ENCODE results near the gene PUM1.

PUM1 gene

DNA sequence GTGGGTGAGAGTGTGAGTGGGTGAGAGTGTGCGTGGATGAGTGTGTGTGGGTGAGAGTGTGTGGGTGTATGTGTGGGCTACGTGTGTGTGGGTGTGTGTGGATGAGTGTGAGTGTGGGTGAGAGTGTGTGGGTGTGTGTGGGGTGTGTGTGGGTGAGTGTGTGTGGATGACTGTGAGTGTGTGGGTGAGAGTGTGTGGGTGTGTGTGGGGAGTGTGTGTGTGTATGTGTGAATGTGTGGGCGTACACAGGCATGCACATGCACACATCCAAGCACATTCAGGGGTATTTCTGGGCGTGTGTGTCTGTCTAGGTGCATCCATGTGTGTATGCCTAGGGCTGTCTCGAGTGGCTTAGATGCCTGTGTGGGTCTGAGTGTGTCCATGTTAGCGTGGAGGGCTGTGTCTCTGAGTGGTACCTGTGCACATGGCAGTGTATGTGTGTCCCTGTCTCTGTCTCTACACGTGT, 171.0 kb downstream of the PUM1 start:
- H3K36me3 Mint-ChIP-seq (ENCODE audit: low read depth), result no peaks in the 10 kb centered on the region
- H3K27me3 Mint-ChIP-seq (ENCODE audit: low read depth), result peaks cover 12% of the 10 kb centered on the region
- no peak overlapping the region for H3K4me3 Mint-ChIP-seq
- H3K9me3 Mint-ChIP-seq, result no peaks in the 10 kb centered on the region
- no peak overlapping the region for H3K27ac Mint-ChIP-seq
- H3K4me1 Mint-ChIP-seq (ENCODE audit: low read depth), result no peaks in the 10 kb centered on the region

DNA sequence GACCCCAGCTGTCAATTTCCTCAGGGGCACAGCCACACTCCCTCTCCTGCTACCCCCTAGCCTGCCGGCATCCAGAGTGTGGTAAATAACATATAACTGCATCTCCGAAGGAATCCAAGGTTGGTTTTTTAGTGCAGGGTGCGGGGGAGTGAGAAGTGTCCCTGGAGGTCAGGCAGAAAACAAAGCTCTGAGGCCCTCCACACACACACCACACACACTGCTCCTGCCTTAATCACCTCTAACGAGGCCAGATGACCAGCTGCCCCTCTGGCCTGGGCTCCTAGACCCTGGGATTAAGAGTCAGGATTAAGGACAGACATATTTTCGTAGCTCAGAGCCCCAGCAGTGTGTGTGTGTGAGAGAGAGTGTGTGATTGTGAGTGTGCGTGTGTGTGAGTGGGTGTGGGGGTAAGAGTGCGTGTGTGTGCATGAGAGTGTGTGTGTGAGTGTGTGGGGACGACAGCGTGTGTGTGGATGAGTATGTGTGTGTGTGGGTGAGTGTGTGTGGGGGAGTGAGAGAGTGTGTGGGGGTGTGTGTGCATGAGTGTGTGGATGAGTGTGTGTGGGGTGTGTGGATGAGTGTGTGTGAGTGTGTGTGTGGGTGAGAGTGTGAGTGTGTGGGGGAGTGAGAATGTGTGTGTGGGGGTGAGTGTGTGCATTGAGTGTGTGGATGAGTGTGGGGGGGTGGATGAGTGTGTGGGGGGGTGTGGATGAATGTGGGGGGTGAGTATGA, 171.6 kb downstream of the PUM1 start:
- Mint-ChIP-seq H3K27me3 (ENCODE audit: low read depth) (peaks cover 11% of the 10 kb centered on the region), H3K27ac (no peak overlapping the region), H3K4me1 (ENCODE audit: low read depth) (no peaks in the 10 kb centered on the region), H3K9me3 (no peaks in the 10 kb centered on the region), H3K4me3 (no peak overlapping the region), H3K36me3 (ENCODE audit: low read depth) (no peaks in the 10 kb centered on the region)

DNA sequence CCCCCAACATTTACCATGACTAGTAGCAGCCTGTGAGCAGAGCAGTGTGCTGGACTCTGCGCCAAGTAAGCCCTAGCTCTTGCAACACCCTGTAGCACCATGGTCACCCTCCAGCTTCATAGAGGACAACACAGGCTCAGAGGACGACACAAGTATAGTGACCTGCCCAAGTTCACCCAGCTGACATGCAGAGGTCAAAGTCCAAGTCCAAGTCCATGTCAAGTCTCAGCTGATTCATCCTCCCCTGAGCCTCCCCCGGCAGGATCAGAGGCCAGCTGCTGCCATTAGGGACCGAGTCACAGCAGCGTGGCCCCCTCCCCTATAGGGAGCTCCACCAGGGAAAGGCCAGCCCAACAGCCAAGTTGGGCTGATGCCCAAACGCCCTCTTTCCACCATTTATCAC, 172.8 kb downstream of the PUM1 start:
- H3K9me3 Mint-ChIP-seq, result no peaks in the 10 kb centered on the region
- H3K36me3 Mint-ChIP-seq (ENCODE audit: low read depth), result no peaks in the 10 kb centered on the region
- no peak overlapping the region for H3K27ac Mint-ChIP-seq
- H3K4me3 Mint-ChIP-seq, result no peak overlapping the region
- no peaks in the 10 kb centered on the region for H3K4me1 Mint-ChIP-seq (ENCODE audit: low read depth)
- peaks cover 11% of the 10 kb centered on the region for H3K27me3 Mint-ChIP-seq (ENCODE audit: low read depth)

DNA sequence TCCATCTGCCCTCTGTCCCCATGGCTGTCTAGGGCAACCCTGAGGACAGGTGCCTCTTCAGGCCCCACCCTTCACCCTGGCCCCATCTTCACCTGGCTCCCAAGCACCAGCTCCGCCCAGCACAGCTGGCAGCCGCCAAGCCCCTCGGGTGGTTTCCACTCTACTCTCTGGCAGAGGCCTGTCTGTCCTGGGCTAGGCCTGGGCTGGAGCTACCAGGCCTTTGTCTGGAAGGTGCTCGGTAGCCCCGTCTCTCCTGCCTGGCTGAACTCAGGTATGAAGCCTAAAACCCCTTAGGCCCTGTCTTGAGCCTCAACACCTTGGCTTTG, 174.3 kb downstream of the PUM1 start:
- Mint-ChIP-seq H3K27me3 (ENCODE audit: low read depth) (peaks cover 16% of the 10 kb centered on the region), H3K4me1 (ENCODE audit: low read depth) (no peaks in the 10 kb centered on the region), H3K27ac (no peak overlapping the region), H3K36me3 (ENCODE audit: low read depth) (no peaks in the 10 kb centered on the region), H3K9me3 (no peaks in the 10 kb centered on the region), H3K4me3 (no peak overlapping the region)

DNA sequence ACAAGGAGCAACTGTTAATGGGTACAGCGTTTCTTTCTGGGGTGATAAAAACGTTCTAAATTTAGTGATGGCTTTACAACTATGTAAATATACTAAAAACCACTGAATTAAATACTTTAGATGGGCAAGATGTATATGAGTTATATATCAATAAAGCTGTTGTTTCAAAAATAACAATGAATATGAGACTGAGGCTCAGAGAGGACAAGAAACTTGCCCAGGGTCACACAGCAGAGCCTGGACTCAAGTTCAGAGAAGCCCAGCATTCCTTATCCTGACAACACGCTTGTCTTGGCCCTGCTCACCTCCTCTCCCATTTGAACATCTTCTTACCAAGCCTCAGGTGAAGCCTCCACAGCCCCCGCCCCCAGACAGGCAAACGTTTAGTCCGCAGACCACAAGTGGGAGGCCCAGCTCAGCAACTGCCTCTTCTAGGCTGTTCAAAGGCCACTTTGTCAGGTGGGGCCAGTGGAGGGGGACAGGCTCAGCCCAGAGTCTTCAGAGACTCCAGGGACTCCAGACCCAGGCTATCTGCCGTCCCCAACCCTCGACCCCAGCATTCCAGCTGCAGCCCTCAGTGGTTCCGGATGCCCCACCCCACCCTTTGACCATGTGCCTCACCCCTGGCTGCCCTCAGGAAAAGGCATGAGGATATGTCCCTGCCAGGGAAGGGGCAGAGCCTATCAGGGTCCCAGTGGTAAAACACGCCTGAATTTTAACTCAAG, 174.9 kb downstream of the PUM1 start:
- Mint-ChIP-seq H3K27ac (no peak overlapping the region), H3K36me3 (ENCODE audit: low read depth) (no peaks in the 10 kb centered on the region), H3K4me1 (ENCODE audit: low read depth) (no peaks in the 10 kb centered on the region), H3K4me3 (no peak overlapping the region), H3K9me3 (no peaks in the 10 kb centered on the region), H3K27me3 (ENCODE audit: low read depth) (peaks cover 17% of the 10 kb centered on the region)

DNA sequence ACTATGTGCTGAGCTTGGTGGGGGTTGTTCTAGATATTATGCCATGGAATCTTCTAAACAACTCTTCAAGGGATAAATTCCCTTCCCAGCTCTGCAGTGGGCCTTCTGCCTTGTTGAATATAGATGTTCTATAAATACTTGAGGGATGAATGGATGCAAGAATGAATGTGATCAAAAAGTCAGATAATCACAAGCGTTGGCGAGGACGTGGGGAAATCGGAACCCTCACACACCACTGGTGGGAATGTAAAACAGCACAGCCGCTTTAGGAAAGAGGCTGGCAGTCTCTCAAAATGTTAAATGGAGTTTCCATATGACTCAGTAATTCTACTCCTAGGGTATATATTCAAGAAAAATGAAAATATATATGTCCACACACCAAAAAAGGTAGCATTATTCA, 176.0 kb downstream of the PUM1 start:
- Mint-ChIP-seq H3K4me3 (no peak overlapping the region), H3K36me3 (ENCODE audit: low read depth) (no peaks in the 10 kb centered on the region), H3K27ac (no peak overlapping the region), H3K9me3 (no peaks in the 10 kb centered on the region), H3K4me1 (ENCODE audit: low read depth) (no peaks in the 10 kb centered on the region), H3K27me3 (ENCODE audit: low read depth) (peaks cover 15% of the 10 kb centered on the region)

DNA sequence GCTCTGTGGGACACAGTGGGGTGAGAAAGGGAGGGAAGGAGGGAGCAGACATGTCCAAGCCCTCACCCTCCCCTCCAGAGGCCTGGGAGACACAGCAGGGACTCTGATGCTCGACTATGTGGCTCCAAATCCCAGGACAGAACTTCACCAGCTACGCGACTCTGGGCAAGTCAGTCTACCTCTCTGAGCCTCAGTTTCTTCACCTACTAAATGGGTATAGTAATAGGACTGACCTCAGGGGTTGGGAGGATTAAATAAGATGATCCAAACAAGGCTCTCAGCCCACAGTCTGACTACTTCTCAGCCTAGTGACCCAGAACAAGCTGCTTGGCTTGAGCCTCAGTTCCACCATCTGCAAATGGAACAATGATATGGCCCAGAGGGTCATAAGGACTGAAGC, 176.5 kb downstream of the PUM1 start:
- Mint-ChIP-seq H3K4me3 (no peak overlapping the region), H3K27me3 (ENCODE audit: low read depth) (peaks cover 14% of the 10 kb centered on the region), H3K36me3 (ENCODE audit: low read depth) (no peaks in the 10 kb centered on the region), H3K9me3 (no peaks in the 10 kb centered on the region), H3K27ac (no peak overlapping the region), H3K4me1 (ENCODE audit: low read depth) (no peaks in the 10 kb centered on the region)

DNA sequence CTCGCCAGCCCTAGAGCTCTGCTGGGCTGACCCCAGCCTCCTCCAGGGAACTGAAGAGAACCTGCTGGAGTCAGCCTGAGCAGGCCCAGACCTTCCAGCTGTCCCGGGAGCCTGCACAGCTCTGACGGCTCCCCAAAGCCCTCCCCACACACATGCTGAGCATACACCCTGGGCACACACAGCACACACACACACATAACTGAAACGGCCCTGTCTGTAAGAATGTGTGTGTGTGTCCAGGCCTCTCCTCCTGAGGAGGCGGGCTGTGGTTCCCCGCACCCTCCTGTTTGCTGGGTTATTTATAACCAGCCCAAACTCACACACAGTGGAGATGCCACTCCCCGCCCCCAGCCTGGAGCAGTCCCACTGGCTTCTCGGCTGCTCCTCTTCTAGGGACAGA, 177.1 kb downstream of the PUM1 start:
- H3K36me3 Mint-ChIP-seq (ENCODE audit: low read depth), result no peaks in the 10 kb centered on the region
- H3K9me3 Mint-ChIP-seq, result no peaks in the 10 kb centered on the region
- no peaks in the 10 kb centered on the region for H3K4me1 Mint-ChIP-seq (ENCODE audit: low read depth)
- H3K27ac Mint-ChIP-seq, result no peak overlapping the region
- peaks cover 14% of the 10 kb centered on the region for H3K27me3 Mint-ChIP-seq (ENCODE audit: low read depth)
- no peak overlapping the region for H3K4me3 Mint-ChIP-seq

DNA sequence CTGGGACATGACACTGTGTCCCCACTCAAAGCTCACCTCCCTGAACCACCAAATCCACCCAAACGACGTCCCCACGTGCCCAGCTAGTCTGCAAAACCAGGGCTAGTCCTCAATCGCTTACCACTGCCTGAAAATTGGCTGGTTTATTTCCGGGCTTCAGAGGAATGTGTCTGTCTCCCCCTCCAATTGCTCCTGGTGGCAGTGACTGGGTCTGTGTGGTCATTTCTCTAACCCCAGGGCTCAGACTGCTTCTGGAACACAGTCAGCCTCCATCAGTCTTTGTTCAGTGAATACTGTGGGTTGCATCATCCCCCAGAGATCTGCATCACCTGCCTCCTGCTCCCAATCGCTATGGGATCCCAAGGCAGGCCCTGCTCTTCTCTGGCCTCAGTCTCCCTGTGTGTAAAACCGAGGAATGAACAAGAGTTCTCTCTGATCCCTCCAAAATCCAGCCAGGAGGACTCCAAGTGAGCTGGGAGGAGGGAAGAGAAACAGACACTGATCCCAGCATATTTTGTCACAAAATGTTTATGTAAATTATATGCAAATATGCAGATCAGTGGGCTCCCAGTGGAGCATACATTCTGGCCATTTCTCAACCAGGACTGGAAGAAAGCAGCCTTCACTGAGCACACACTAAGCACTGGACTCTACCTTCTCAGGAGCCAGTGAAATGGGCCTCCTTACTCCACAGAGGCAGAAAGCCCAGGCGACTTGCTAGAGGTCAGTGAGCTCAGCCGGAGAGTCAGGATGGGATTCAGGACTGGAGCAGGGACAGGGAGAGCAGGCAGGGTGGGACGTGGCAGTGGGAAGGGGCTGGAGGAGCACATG, 177.8 kb downstream of the PUM1 start:
- H3K27me3 Mint-ChIP-seq (ENCODE audit: low read depth), result peaks cover 14% of the 10 kb centered on the region
- no peaks in the 10 kb centered on the region for H3K9me3 Mint-ChIP-seq
- H3K27ac Mint-ChIP-seq, result no peak overlapping the region

DNA sequence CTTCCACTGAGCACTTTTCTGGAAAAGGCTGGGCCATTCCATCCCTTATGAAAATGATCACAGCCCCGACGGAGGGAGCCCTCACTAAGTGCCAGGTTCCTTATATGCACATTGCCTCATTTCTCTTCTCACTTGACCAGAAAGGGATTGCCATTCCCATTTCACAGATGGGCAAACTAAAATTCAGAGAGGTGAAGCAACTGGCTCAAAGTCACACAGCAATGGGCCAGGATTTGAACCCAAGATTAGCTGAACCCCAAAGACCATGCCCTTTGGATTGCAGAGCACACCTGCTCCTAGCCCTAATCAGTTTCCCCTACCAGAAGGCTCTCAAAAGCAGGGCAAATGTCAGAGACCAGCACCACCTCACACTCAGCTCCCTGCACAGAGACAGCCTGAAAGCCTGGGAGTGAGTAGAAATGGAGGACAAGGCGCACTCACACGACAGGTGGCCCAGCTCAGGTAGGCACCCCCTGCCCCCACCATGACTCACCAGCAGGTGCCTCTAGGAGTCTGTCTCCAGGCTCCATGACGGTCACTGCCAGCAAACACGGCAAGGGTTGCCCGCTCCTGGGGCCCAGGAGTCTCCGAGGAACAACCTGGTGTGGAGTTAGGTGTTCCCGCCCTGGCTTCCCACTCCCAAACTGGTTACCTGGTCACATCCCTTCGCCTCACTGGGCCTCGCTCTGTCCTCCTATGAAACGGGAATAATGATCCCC, 178.6 kb downstream of the PUM1 start:
- Mint-ChIP-seq H3K4me3 (no peak overlapping the region), H3K4me1 (ENCODE audit: low read depth) (no peaks in the 10 kb centered on the region), H3K9me3 (no peaks in the 10 kb centered on the region), H3K36me3 (ENCODE audit: low read depth) (no peaks in the 10 kb centered on the region), H3K27ac (no peak overlapping the region), H3K27me3 (ENCODE audit: low read depth) (peaks cover 14% of the 10 kb centered on the region)

More for the DNA sequence above, 177.8 kb downstream of the PUM1 start:
- Mint-ChIP-seq H3K36me3 (ENCODE audit: low read depth) (no peaks in the 10 kb centered on the region), H3K4me3 (no peak overlapping the region), H3K4me1 (ENCODE audit: low read depth) (no peaks in the 10 kb centered on the region)

DNA sequence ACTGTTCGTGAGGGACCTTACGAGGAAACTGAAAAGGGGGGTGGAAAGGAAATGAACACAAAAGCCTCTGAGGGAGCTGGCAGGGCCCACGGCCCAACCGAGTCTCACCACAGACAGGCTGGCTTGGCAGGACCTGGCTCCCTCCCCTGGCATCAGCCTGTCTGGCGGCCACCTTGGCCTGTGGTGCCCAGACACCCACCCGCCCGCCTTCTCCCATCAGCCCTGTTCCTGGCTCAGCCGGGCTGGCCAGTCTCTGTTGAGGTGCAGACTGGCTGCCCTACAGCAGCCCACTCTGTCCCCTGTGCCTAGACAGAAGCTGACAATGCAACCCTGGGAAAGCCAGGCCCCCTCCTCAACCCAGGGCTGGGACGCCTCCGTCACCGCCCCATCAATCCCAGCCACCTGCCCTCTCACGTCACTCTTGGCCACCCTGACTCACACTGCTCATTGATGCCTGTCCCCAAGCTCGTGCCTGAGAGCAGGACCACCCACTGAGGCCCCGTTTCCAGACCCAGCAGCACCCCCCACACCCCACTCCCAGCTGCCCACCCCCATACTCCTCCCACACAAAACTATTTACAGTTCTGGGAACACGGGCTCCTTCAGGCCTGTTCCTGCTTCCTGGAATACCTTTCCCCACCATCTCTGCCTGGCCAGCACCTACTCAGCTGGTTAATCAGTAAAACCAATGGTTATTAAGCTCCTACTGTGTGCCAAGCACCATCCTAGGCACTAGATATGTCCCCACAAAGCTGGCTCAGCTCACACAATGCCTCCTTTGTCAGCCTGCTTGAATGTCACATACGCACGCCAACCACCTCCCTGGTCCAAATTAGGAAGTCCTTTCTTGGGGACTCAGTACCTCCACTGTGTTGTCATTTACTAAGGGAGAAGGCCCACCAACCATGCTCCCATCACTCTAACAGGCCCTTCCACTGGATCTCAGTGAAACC, 179.7 kb downstream of the PUM1 start:
- no peak overlapping the region for H3K4me3 Mint-ChIP-seq
- no peak overlapping the region for H3K27ac Mint-ChIP-seq
- H3K36me3 Mint-ChIP-seq (ENCODE audit: low read depth), result no peaks in the 10 kb centered on the region
- H3K9me3 Mint-ChIP-seq, result no peaks in the 10 kb centered on the region
- H3K27me3 Mint-ChIP-seq (ENCODE audit: low read depth), result peaks cover 19% of the 10 kb centered on the region
- H3K4me1 Mint-ChIP-seq (ENCODE audit: low read depth), result peaks cover 4% of the 10 kb centered on the region

DNA sequence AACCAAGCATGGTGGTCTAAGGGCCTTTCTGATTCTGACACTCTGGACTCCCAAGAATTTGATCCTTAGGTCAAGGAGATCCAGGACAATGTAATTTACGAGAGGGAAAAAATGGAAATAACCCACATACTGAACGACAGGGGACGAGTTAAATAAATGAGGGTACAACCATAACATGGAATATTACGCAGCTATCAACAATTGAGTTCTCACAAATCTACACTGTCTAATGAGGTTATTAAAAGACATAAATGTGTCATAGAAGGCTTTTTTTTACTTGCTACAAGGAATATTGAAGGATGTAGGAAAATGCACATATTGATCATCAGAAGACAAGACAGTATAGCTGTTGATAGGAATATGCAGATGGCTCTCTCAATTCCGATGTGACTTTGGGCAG, 180.8 kb downstream of the PUM1 start:
- Mint-ChIP-seq H3K4me3 (no peak overlapping the region), H3K4me1 (ENCODE audit: low read depth) (peaks cover 4% of the 10 kb centered on the region), H3K36me3 (ENCODE audit: low read depth) (no peaks in the 10 kb centered on the region), H3K9me3 (no peaks in the 10 kb centered on the region), H3K27me3 (ENCODE audit: low read depth) (peaks cover 20% of the 10 kb centered on the region), H3K27ac (no peak overlapping the region)

DNA sequence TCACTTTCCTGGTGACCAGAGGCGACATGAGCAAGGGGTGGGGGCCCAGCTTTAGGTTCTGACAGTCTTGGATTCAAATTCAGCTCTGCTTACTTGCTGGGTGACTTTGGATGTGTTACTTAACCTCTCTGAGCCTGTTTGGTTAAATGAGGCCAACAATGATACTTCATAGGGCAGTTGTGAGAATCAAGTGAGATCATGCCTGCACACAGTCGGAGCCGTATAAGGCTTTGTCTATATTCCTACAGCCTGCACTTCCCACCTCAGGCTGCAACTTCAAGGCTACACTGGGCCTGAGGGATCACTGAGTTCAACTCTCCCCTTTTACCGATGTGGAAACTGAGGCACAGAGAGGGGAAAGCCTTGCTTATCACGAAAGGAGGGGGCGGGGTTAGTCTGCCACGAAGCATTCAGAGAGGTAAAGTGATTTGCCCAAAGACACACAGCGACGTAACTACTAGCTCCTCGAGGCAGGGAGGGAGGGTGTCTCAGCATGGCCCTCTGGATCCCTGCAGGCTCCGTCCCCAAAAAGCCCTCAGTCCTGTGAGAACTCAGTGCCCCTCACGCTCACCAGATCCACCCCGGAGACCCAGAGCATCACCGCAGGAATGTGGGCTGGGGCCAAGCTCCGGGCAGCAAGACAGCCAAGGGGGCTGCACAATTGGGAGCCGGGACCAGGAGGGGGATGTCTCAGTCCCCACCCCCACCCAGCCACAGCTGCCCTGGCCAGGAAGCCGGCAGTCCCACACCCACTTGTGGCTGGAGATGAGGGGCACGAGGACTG, 181.9 kb downstream of the PUM1 start:
- H3K4me3 Mint-ChIP-seq, result no peak overlapping the region
- H3K27me3 Mint-ChIP-seq (ENCODE audit: low read depth), result peaks cover 20% of the 10 kb centered on the region
- H3K4me1 Mint-ChIP-seq (ENCODE audit: low read depth), result peaks cover 4% of the 10 kb centered on the region
- H3K36me3 Mint-ChIP-seq (ENCODE audit: low read depth), result no peaks in the 10 kb centered on the region
- H3K9me3 Mint-ChIP-seq, result no peaks in the 10 kb centered on the region
- H3K27ac Mint-ChIP-seq, result no peak overlapping the region
